Endothelial cell of umbilical vein (primary cell): ENCODE results near the gene SMIM27. TPM values are rescaled to one million over a fixed set of nuclear protein-coding genes. Genes with fewer than 3 reads are reported as not detected.

Experiments used
- BruUV-seq: library from RNA; stranded (reverse); fragments of 400-500 nt; replicated peaks from 2 replicates; lab custom pipeline; 2021; lab: Mats Ljungman, UMichigan
- CTCF ChIA-PET: fragments of 300-600, 350-600 bp; sonication (Branson Sonifier 250); formaldehyde crosslinking; loops from one replicate; lab custom pipeline; 2021; ENCODE audit warnings: antibody characterized with exemption, inconsistent platforms; lab: Charles Lee
- POLR2A ChIA-PET: fragments of 300-600, 350-600 bp; sonication (Branson Sonifier 250); formaldehyde crosslinking; loops from one replicate; lab custom pipeline; 2021; ENCODE audit warnings: antibody characterized with exemption, inconsistent platforms; lab: Charles Lee
- DNase-seq: peaks from one replicate; pipeline ENCODE4 v3.0.0-alpha.2; 2011; ENCODE audit warnings: low read depth, low spot score
- FAIRE-seq: peaks from 2 replicates; lab custom pipeline; 2011; peaks lifted over from hg19 to GRCh38; lab: Jason Lieb, UNC
- H2AFZ ChIP-seq: 2 replicates; pipeline ENCODE4 v1.6.0; 2012; ENCODE audit warnings: low read depth, low read length, control low read depth, inconsistent platforms
- H3K27ac ChIP-seq: 2 replicates; pipeline ENCODE4 v1.5.1; 2011; ENCODE audit warnings: low read depth, mild to moderate bottlenecking, control low read depth, low read length, moderate library complexity; ENCODE audit not compliant: insufficient read depth
- H3K27me3 ChIP-seq, 2 experiments: 2 replicates each; pipeline versions ENCODE4 v1.6.0 to v1.6.1; 2011; ENCODE audit warnings: low read length in 2 of 2, mixed read lengths in 1 of 2; ENCODE audit not compliant: control insufficient read depth in 2 of 2, insufficient read depth in 2 of 2
- H3K36me3 ChIP-seq, 2 experiments: 2 replicates in 1 of 2; 3 replicates in 1 of 2; pipeline ENCODE4 v1.5.1; 2011; ENCODE audit warnings: low read length in 2 of 2, mild to moderate bottlenecking in 1 of 2, moderate library complexity in 1 of 2; ENCODE audit not compliant: control insufficient read depth in 2 of 2, insufficient read depth in 2 of 2; ENCODE audit errors: extremely low read depth in 1 of 2
- H3K4me1 ChIP-seq: 3 replicates; pipeline ENCODE4 v1.5.1; 2011; ENCODE audit warnings: mild to moderate bottlenecking, low read length; ENCODE audit not compliant: control insufficient read depth, insufficient read depth; ENCODE audit errors: extremely low read depth
- H3K4me2 ChIP-seq: 2 replicates; pipeline ENCODE4 v1.6.1; 2011; ENCODE audit warnings: low read length, control low read depth, mixed read lengths; ENCODE audit not compliant: insufficient read depth
- H3K4me3 ChIP-seq, 3 experiments: fragments of 200-600 bp in 1 of 3; sonication (generic), shearing (Covaris generic) in 1 of 3; replicated peaks in 1 of 3; 2 replicates each; pipeline ENCODE4 v1.5.1; 2011 to 2016; ENCODE audit warnings: control low read depth in 3 of 3, low read length in 3 of 3, mild to moderate bottlenecking in 2 of 3, inconsistent platforms in 1 of 3, low read depth in 1 of 3, moderate library complexity in 1 of 3; ENCODE audit not compliant: insufficient read depth in 1 of 3
- H3K79me2 ChIP-seq: 2 replicates; pipeline ENCODE4 v1.6.0; 2012; ENCODE audit warnings: low read length, inconsistent platforms; ENCODE audit not compliant: control insufficient read depth, insufficient read depth
- H3K9ac ChIP-seq: replicated peaks from 2 replicates; pipeline ENCODE3; 2011; ENCODE audit warnings: low read length, control low read depth; ENCODE audit not compliant: insufficient read depth; ENCODE audit errors: extremely low read depth
- H3K9me1 ChIP-seq: replicated peaks from 3 replicates; pipeline ENCODE4 v1.6.0; 2011; ENCODE audit warnings: mild to moderate bottlenecking, low read length; ENCODE audit not compliant: control insufficient read depth, insufficient read depth; ENCODE audit errors: extremely low read depth
- H3K9me3 ChIP-seq: replicated peaks from 2 replicates; pipeline ENCODE4 v1.5.1; 2012; ENCODE audit warnings: low read length, inconsistent platforms; ENCODE audit not compliant: control insufficient read depth, insufficient read depth
- H4K20me1 ChIP-seq: replicated peaks from 2 replicates; pipeline ENCODE3; 2011; ENCODE audit warnings: mild to moderate bottlenecking, low read length; ENCODE audit not compliant: control insufficient read depth, insufficient read depth; ENCODE audit errors: extremely low read depth
- CTCF ChIP-seq, 2 donors: IDR thresholded peaks; 1 replicate in 1 of 2; 2 replicates in 1 of 2; pipeline ENCODE4 v1.5.1; 2011; ENCODE audit warnings: low read length in 2 of 2, mild to moderate bottlenecking in 2 of 2, moderate library complexity in 2 of 2, control low read depth in 1 of 2, inconsistent platforms in 1 of 2, low read depth in 1 of 2; ENCODE audit not compliant: insufficient read depth in 1 of 2; ENCODE audit errors: extremely low read depth in 1 of 2
- EZH2 ChIP-seq: IDR thresholded peaks from 2 replicates; pipeline ENCODE4 v1.6.1; 2012; ENCODE audit warnings: borderline replicate concordance, low read depth, mild to moderate bottlenecking, moderate library complexity, low read length, inconsistent platforms; ENCODE audit not compliant: severe bottlenecking
- FOS ChIP-seq: IDR thresholded peaks from 2 replicates; pipeline ENCODE4 v1.6.1; 2011; ENCODE audit warnings: mild to moderate bottlenecking, low read length, moderate library complexity, borderline replicate concordance; ENCODE audit not compliant: insufficient read depth
- GATA2 ChIP-seq: IDR thresholded peaks from 2 replicates; pipeline ENCODE4 v1.7.0; 2011; ENCODE audit warnings: low read depth, mild to moderate bottlenecking, moderate library complexity, mixed read lengths, low read length; ENCODE audit not compliant: insufficient read length, insufficient read depth
- JUN ChIP-seq: IDR thresholded peaks from 2 replicates; pipeline ENCODE4 v1.6.1; 2011; ENCODE audit warnings: borderline replicate concordance, low read depth; ENCODE audit not compliant: insufficient read length, insufficient read depth
- MAX ChIP-seq: IDR thresholded peaks from 2 replicates; pipeline ENCODE4 v1.6.1; 2011; ENCODE audit not compliant: insufficient read depth, insufficient read length
- MYC ChIP-seq: IDR thresholded peaks from one replicate; pipeline ENCODE4 v1.6.1; 2011; ENCODE audit warnings: mild to moderate bottlenecking, low read depth, low read length
- POLR2A ChIP-seq: IDR thresholded peaks from 2 replicates; pipeline ENCODE4 v1.6.1; 2012; ENCODE audit warnings: low read depth, mild to moderate bottlenecking, control low read depth, low read length
- POLR2AphosphoS5 ChIP-seq: IDR thresholded peaks from 2 replicates; pipeline ENCODE4 v1.6.1; 2012; ENCODE audit warnings: low read depth, mild to moderate bottlenecking, control low read depth, low read length, moderate library complexity; ENCODE audit not compliant: insufficient read depth
- dilution Hi-C: fragments of 300-500 bp; cut with MboI; formaldehyde crosslinking; loops from one replicate; pipeline ENCODE4 v1.15.0; 2019; ENCODE audit warnings: low sequenced_read_pairs; ENCODE audit not compliant: extremely low pct_ligation_motif_present
- intact Hi-C: fragments of 100-400 bp; cut with micrococcal nuclease; formaldehyde crosslinking; loops from one replicate; pipeline ENCODE4 v1.10.0; 2022
- polyA plus RNA-seq, 4 experiments: library from polyadenylated mRNA; depleted of rRNA in 3 of 4; stranded (reverse) in 3 of 4; unstranded in 1 of 4; fragments of >200 nt; gene quantifications; 2 replicates each; pipeline versions ENCODE4 v1.2.1 to v1.2.3, GENCODE V29; 2011 to 2012; ENCODE audit warnings: missing spikeins in 1 of 4
- total RNA-seq: library from RNA; stranded (reverse); gene quantifications from 2 replicates; pipeline ENCODE4 v1.2.3, GENCODE V29; 2021

The SMIM27 gene
- total and polyA plus RNA-seq, 2 donors (not counting 3 experiments of a cell fraction or from before 2014, with no cell fraction given): 3.4 to 11.5 TPM

GRCh38 chr9:32524892-32525708, 27.0 kb upstream of the SMIM27 start:
- DNase-seq: no peak
- POLR2A ChIA-PET: interaction anchor here (1.0 to 2.9 kb wide), 6 partner anchors 21 to 500 kb away, joined by 3 to 17 read pairs (median 6); partner anchors contain the start of gene DNAJA1
- no peak for TF ChIP-seq POLR2A
- no peak for TF ChIP-seq GATA2
- TF ChIP-seq FOS: no peak
- no peak for TF ChIP-seq JUN
- TF ChIP-seq CTCF (IDR thresholded peaks at IDR 0.05; ENCODE audit: extremely low read depth in 1 of 2, insufficient read depth in 1 of 2, low read depth in 1 of 2, low read length in 2 of 2): no peak
- no peak for TF ChIP-seq MYC
- no peak for TF ChIP-seq MAX
- no peak for TF ChIP-seq EZH2
- no peak for TF ChIP-seq POLR2AphosphoS5

More at GRCh38 chr9:32524892-32525708, 27.0 kb upstream of the SMIM27 start:
- FAIRE-seq: peak; percentile 59
- Histone ChIP-seq H3K4me2 (peak overlapping the region; percentile 85), H3K9ac (peak overlapping the region; percentile 62), H3K79me2 (peaks cover 30% of the 10 kb centered on the region), H3K27me3 (no peaks in the 10 kb centered on the region), H3K27ac (peak overlapping the region; percentile 59), H4K20me1 (no peaks in the 10 kb centered on the region), H3K9me3 (no peaks in the 10 kb centered on the region), H3K4me1 (peaks cover 15% of the 10 kb centered on the region), H2AFZ (peak overlapping the region; percentile 73), H3K9me1 (no peaks in the 10 kb centered on the region), H3K4me3 (peak overlapping the region; percentile 78 to 88 (median 83)), H3K36me3 (no peaks in the 10 kb centered on the region)
- BruUV-seq: no TSS peak
- dilution Hi-C loops (no loop called here), intact Hi-C loops (no loop called here)
- CTCF ChIA-PET: interaction anchor here (0.7 to 4.9 kb wide), 19 partner anchors 10 to 499 kb away, joined by 3 to 172 read pairs (median 11); partner anchors contain the start of gene ACO1
